Liver (tissue), 3 donors: ENCODE results near the gene RNFT2.

Experiments used
- CTCF ChIP-seq: fragments of 150-350 bp; IDR thresholded peaks from 2 replicates; pipeline ENCODE4 v1.5.1; 2017; ENCODE audit warnings: improper control_type of control experiment, low read depth, low read length; ENCODE audit not compliant: missing input control
- GABPA ChIP-seq, 2 donors: IDR thresholded peaks in 1 of 2; conservative IDR thresholded peaks in 1 of 2; 2 replicates each; pipeline ENCODE4 v1.6.1; 2016; ENCODE audit warnings: antibody characterized with exemption in 2 of 2, mild to moderate bottlenecking in 1 of 2, moderate library complexity in 1 of 2
- JUND ChIP-seq, 2 donors: IDR thresholded peaks; 2 replicates each; pipeline ENCODE4 v1.6.1; 2016; ENCODE audit warnings: antibody characterized with exemption in 2 of 2
- REST ChIP-seq: IDR thresholded peaks from 2 replicates; pipeline ENCODE4 v1.6.1; 2016; ENCODE audit warnings: antibody characterized with exemption, mild to moderate bottlenecking
- RXRA ChIP-seq, 2 donors: IDR thresholded peaks; 2 replicates each; pipeline ENCODE4 v1.6.1; 2017 to 2018; ENCODE audit warnings: antibody characterized with exemption in 2 of 2, mild to moderate bottlenecking in 1 of 2
- TAF1 ChIP-seq: conservative IDR thresholded peaks from 2 replicates; pipeline ENCODE4 v1.6.1; 2016; ENCODE audit warnings: antibody characterized with exemption, mild to moderate bottlenecking
- YY1 ChIP-seq: IDR thresholded peaks from 2 replicates; pipeline ENCODE4 v1.6.1; 2016; ENCODE audit warnings: antibody characterized with exemption, mild to moderate bottlenecking
- donor health status: healthy.
- donor health status: healthy.

GRCh38 chr12:116692605-116693004 is 45.5 kb upstream of the RNFT2 start:
- no peak for TF ChIP-seq CTCF
- TF ChIP-seq GABPA (IDR thresholded peaks at IDR 0.05 in 1 of 2, conservative IDR thresholded peaks at IDR 0.05 in 1 of 2) = no peak
- TF ChIP-seq TAF1 = no peak
- no peak for TF ChIP-seq RXRA (IDR thresholded peaks at IDR 0.05)
- TF ChIP-seq JUND (IDR thresholded peaks at IDR 0.05) = no peak
- TF ChIP-seq REST = no peak
- TF ChIP-seq YY1 = no peak
